GM12874 (cell line): ENCODE results near the gene SEC31A.

Experiments used
- TF ChIP-seq, protein P1 (sequence below): IDR thresholded peaks from 2 replicates; pipeline ENCODE4 v1.5.1; 2011; ENCODE audit warnings: low read depth, mild to moderate bottlenecking, control low read depth, low read length, moderate library complexity; ENCODE audit not compliant: insufficient read depth

SEC31A gene

GRCh38 chr4:82842593-82842992 lies 48.4 kb downstream of the SEC31A start:
- TF ChIP-seq, protein P1, sequence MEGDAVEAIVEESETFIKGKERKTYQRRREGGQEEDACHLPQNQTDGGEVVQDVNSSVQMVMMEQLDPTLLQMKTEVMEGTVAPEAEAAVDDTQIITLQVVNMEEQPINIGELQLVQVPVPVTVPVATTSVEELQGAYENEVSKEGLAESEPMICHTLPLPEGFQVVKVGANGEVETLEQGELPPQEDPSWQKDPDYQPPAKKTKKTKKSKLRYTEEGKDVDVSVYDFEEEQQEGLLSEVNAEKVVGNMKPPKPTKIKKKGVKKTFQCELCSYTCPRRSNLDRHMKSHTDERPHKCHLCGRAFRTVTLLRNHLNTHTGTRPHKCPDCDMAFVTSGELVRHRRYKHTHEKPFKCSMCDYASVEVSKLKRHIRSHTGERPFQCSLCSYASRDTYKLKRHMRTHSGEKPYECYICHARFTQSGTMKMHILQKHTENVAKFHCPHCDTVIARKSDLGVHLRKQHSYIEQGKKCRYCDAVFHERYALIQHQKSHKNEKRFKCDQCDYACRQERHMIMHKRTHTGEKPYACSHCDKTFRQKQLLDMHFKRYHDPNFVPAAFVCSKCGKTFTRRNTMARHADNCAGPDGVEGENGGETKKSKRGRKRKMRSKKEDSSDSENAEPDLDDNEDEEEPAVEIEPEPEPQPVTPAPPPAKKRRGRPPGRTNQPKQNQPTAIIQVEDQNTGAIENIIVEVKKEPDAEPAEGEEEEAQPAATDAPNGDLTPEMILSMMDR: no peak

GRCh38 chr4:82839624-82840023 lies 51.3 kb downstream of the SEC31A start:
- TF ChIP-seq, protein P1: no peak

DNA sequence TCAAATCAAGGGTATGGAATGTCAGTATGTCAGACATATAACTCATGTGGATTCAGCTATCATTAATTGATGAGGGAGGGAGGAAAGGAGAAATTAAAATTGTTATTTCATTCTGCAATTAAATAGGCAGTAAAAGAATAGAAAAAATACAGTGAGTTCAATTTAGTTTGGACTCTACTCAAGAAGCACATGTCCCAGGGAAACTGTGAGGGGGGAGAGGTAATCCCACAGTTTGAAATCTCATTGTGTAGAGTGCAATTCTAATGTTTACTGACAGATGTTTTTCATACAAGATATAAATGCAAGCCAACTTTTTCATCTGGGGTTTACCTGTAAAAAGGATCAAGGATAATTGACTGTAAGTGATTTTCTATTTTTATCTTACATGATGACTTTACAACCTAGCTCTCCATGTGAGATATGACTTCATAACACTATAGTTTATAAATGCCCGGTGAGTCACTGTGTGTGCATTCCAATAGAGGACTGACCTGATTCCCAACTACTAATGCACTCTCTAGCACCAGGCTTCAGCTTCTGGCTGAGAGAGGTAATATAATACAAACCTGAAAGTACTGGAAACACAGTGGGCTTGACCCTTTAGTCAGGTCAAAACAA lies 57.1 kb downstream of the SEC31A start:
- TF ChIP-seq, protein P1: no peak

- TF ChIP-seq, protein P1: no peak
Measured at GRCh38 chr4:82825425-82825824, 65.5 kb downstream of the SEC31A start.

DNA sequence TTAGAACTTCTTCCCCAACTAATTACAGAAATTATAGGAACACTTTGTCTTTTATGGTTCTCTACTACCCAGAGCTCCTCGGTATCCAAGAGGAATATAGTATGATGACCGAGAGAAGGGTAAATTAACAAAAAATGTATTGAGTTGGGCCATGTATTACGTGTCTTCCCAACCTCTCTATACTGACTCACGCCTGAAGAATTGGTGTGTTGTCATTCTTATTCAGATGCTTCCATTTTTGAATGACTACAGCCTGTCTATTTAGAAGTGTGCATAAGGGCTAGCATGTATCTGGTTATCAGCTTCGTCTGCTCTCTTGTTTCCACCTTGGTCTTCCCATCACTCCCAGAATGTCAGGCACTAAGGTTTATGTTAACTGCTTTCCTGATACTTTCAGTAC lies 67.9 kb downstream of the SEC31A start:
- TF ChIP-seq, protein P1: no peak

GRCh38 chr4:82820689-82821088 lies 70.3 kb downstream of the SEC31A start:
- TF ChIP-seq, protein P1: no peak

DNA sequence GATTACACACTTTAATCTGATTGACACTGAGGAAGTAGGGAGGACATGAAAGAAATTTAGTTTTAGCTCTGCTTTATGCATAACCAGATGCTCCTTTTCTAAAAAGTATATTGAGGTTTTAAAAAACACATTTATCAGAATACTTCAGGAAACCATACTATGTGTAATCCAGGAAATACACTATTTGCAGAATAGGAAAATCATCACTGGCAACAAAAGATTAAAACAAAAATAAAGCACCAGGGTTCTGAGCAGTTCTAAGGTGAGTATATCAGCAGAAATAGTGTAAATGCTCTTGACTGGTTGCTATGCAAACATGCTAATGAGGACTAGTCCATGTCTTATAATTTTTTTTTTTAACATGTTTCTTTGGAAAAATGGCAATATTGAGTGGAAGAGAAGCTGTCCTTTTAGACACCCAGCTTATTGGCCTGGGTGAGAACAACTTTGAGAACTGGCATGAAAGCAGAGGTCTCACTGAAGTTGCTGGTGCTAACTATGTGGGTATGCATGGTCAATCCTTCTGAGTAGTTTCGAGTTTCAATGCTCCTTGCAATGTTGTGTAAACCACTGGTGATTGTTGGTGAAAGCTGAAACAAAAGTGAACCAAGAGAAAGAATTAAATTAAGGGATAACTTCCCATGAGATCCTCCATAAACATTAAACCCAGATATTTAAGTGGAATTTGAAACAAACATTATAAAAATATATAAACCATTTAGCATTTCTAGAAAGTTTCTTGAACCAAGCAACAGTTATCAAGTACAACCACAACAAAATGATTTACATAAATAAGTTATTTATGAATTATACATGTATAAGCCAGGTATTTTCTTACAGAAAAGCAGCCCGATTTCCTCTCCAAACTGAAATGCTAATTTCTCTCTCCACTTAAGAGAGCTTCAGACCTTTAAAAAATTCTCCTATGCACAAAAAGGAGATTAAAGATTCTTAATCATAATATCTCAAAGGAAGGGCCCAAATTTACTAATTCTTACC lies 72.0 kb downstream of the SEC31A start:
- TF ChIP-seq, protein P1: no peak
